Peyer's patch (tissue), 4 donors: ENCODE results near the gene SUSD4.

ENCODE experiments used
- POLR2A ChIP-seq, 2 donors: fragments of 450-650 bp; IDR thresholded peaks; one replicate each; pipeline ENCODE4 v1.5.1; 2017; ENCODE audit warnings: antibody characterized with exemption in 2 of 2, mild to moderate bottlenecking in 2 of 2, moderate library complexity in 2 of 2
- TF ChIP-seq, protein P1 (sequence below), 6 experiments: fragments of 450-650 bp in 4 of 6; fragments of 200-600 bp in 2 of 6; sonication (generic) in 1 of 6; IDR thresholded peaks; one replicate each; pipeline ENCODE4 v1.5.1; 2017 to 2019; ENCODE audit warnings: antibody characterized with exemption in 6 of 6, mild to moderate bottlenecking in 3 of 6, moderate library complexity in 1 of 6

DNA sequence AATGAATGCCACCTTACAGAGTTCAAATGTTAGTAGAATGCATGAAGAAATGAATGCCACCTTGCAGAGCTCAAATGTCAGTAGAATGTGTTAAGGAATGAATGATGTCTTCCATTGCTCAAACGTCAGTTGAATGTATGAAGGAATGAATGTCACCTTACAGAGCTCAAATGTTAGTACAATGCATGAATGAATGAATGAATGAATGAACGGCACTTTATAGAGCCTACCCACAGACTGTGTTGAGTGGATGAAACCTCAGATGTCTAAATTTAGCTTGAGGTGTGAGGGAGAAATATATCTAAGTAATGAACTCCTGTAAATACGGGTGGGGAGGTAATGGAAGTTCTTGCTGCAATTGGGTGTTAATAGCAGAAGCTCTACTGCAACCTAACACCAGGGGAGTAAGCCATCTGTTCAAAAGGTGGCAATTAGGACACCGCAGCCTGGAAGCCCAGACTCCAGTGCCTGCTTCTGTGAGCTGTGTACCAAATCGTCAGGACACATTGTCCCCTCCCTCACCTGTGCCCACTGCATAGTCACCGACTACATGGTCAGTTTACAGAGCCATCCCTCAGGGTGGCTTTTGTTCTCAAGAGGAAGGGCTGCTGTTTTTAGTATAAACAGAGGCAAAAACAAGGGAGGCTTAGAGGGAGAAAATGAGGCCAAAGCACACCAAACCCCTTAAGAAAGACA lies 26.7 kb downstream of the SUSD4 start:
- TF ChIP-seq, protein P1, sequence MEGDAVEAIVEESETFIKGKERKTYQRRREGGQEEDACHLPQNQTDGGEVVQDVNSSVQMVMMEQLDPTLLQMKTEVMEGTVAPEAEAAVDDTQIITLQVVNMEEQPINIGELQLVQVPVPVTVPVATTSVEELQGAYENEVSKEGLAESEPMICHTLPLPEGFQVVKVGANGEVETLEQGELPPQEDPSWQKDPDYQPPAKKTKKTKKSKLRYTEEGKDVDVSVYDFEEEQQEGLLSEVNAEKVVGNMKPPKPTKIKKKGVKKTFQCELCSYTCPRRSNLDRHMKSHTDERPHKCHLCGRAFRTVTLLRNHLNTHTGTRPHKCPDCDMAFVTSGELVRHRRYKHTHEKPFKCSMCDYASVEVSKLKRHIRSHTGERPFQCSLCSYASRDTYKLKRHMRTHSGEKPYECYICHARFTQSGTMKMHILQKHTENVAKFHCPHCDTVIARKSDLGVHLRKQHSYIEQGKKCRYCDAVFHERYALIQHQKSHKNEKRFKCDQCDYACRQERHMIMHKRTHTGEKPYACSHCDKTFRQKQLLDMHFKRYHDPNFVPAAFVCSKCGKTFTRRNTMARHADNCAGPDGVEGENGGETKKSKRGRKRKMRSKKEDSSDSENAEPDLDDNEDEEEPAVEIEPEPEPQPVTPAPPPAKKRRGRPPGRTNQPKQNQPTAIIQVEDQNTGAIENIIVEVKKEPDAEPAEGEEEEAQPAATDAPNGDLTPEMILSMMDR (IDR thresholded peaks at IDR 0.05) = no peak
- TF ChIP-seq POLR2A (IDR thresholded peaks at IDR 0.05) = no peak
